Measurements from ENCODE around the gene OPCML.
A peak's percentile ranks its signal among the peaks of the same experiment; 100 is the strongest.

The OPCML gene

DNA sequence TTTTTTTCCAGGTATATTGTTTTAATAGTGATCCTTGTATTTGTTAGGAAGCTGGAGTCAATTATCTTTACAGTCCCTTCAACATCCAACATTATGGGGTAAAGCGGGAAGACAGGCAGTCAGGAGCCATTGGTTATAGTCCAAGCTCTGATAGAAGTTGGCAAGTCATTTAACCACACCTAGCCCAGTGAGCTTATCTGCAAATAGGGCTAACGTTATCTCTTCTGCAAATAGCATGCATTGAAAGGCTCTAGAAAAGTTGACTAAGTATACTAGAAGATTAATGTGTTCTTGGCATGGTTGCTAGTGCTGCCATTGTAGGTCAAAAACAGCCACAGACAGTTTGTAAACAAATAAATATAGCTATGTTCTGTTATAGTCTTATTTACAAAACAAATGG lies 520.7 kb downstream of the OPCML start:
- Histone ChIP-seq H3K9me3 (replicated peaks; ENCODE audit: insufficient read depth, low read length) (no peaks in the 10 kb centered on the region), H3K79me2 (ENCODE audit: low read length) (no peaks in the 10 kb centered on the region), H4K20me1 (ENCODE audit: insufficient read depth, low read length) (no peaks in the 10 kb centered on the region), H3K9me2 (replicated peaks; ENCODE audit: insufficient read depth, low read length) (no peaks in the 10 kb centered on the region), H2AFZ (ENCODE audit: low read length) (no peak overlapping the region), H3K27me3 (replicated peaks; ENCODE audit: insufficient read depth, low read length) (no peaks in the 10 kb centered on the region), H3K36me3 (replicated peaks; ENCODE audit: insufficient read depth, low read length) (no peaks in the 10 kb centered on the region), H3F3A (ENCODE audit: insufficient read depth, low read length) (no peaks in the 10 kb centered on the region), H3K9ac (ENCODE audit: low read length) (no peak overlapping the region), H3K4me3 (ENCODE audit: low read length) (no peak overlapping the region), H3K4me2 (ENCODE audit: low read depth, low read length) (no peak overlapping the region), H3K4me1 (ENCODE audit: low read length) (no peaks in the 10 kb centered on the region), H3K27ac (ENCODE audit: low read length) (no peak overlapping the region)
- DNase-seq = no peak
- TF ChIP-seq, protein P1, sequence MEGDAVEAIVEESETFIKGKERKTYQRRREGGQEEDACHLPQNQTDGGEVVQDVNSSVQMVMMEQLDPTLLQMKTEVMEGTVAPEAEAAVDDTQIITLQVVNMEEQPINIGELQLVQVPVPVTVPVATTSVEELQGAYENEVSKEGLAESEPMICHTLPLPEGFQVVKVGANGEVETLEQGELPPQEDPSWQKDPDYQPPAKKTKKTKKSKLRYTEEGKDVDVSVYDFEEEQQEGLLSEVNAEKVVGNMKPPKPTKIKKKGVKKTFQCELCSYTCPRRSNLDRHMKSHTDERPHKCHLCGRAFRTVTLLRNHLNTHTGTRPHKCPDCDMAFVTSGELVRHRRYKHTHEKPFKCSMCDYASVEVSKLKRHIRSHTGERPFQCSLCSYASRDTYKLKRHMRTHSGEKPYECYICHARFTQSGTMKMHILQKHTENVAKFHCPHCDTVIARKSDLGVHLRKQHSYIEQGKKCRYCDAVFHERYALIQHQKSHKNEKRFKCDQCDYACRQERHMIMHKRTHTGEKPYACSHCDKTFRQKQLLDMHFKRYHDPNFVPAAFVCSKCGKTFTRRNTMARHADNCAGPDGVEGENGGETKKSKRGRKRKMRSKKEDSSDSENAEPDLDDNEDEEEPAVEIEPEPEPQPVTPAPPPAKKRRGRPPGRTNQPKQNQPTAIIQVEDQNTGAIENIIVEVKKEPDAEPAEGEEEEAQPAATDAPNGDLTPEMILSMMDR (IDR thresholded peaks at IDR 0.05; ENCODE audit: low read length) = no peak
- no peak for TF ChIP-seq EZH2phosphoT487 (IDR thresholded peaks at IDR 0.05; ENCODE audit: low read length)
- TF ChIP-seq EZH2 (optimal IDR thresholded peaks at IDR 0.05; ENCODE audit: low read depth, low read length) = no peak

DNA sequence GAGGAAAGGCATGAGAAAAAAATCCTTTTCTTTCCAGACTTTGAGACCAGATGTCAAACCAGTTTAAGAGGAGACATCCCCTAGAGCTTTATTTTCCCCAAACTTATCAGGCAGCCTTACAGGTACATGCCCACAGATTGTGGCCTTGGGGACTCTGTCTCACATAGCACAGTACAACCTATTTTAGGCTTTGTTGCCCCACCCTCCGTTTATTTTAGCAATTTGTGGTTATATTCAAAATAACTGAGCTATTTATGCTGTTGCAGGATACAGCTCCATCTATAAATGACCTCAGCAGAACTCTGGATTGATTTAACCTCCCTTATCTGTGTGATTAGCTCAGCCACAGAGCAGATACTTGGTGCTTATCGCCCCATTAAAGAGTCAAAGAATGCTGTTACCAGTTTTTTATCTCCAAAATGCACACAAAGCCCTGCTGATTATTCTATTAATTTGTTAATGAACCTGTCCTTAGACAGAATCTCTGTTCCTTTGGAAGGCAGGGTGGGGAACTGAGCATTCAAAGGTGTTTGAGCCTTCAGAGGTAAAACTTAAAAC lies 525.2 kb downstream of the OPCML start:
- H3F3A ChIP-seq (ENCODE audit: insufficient read depth, low read length) = no peaks in the 10 kb centered on the region
- peak; percentile 8 for DNase-seq
- H3K4me3 ChIP-seq (ENCODE audit: low read length) = no peak overlapping the region
- no peak overlapping the region for H3K27ac ChIP-seq (ENCODE audit: low read length)
- H3K9ac ChIP-seq (ENCODE audit: low read length) = no peak overlapping the region
- no peaks in the 10 kb centered on the region for H3K9me2 ChIP-seq (replicated peaks; ENCODE audit: insufficient read depth, low read length)
- H3K36me3 ChIP-seq (replicated peaks; ENCODE audit: insufficient read depth, low read length) = no peaks in the 10 kb centered on the region
- H3K27me3 ChIP-seq (replicated peaks; ENCODE audit: insufficient read depth, low read length) = no peaks in the 10 kb centered on the region
- no peak overlapping the region for H2AFZ ChIP-seq (ENCODE audit: low read length)
- TF ChIP-seq EZH2phosphoT487 (IDR thresholded peaks at IDR 0.05; ENCODE audit: low read length) (no peak), EZH2 (optimal IDR thresholded peaks at IDR 0.05; ENCODE audit: low read depth, low read length) (no peak)
- TF ChIP-seq, protein P1 (IDR thresholded peaks at IDR 0.05; ENCODE audit: low read length) = no peak
- no peaks in the 10 kb centered on the region for H4K20me1 ChIP-seq (ENCODE audit: insufficient read depth, low read length)
- H3K79me2 ChIP-seq (ENCODE audit: low read length) = no peaks in the 10 kb centered on the region
- H3K4me2 ChIP-seq (ENCODE audit: low read depth, low read length) = no peak overlapping the region
- no peaks in the 10 kb centered on the region for H3K9me3 ChIP-seq (replicated peaks; ENCODE audit: insufficient read depth, low read length)
- H3K4me1 ChIP-seq (ENCODE audit: low read length) = no peaks in the 10 kb centered on the region

DNA sequence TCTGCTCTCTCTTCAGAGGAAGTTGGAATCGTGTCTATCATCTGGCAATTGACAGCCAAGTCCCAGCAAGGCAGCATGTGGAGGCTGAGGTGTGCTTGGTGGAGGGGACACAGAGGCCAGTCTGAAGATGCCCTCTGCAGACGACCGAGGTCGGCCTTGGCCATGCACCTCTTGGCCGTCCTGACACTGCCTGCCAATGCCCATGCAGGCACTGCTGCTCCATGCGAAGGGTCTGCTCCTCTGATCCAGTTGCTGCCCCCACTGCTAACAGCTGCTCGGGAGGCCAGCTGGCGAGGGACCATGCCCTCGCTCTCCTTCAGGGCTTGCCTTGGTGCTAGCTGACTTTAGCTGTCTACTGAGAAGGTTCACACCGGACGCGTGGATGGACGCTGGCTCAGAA lies 527.9 kb downstream of the OPCML start:
- H2AFZ ChIP-seq (ENCODE audit: low read length) = no peak overlapping the region
- H3K36me3 ChIP-seq (replicated peaks; ENCODE audit: insufficient read depth, low read length) = no peaks in the 10 kb centered on the region
- H3K4me2 ChIP-seq (ENCODE audit: low read depth, low read length) = no peak overlapping the region
- no peaks in the 10 kb centered on the region for H3K27me3 ChIP-seq (replicated peaks; ENCODE audit: insufficient read depth, low read length)
- no peak for DNase-seq
- no peaks in the 10 kb centered on the region for H4K20me1 ChIP-seq (ENCODE audit: insufficient read depth, low read length)
- H3K9me3 ChIP-seq (replicated peaks; ENCODE audit: insufficient read depth, low read length) = no peaks in the 10 kb centered on the region
- H3K9me2 ChIP-seq (replicated peaks; ENCODE audit: insufficient read depth, low read length) = no peaks in the 10 kb centered on the region
- no peak overlapping the region for H3K27ac ChIP-seq (ENCODE audit: low read length)
- no peak overlapping the region for H3K4me3 ChIP-seq (ENCODE audit: low read length)
- H3F3A ChIP-seq (ENCODE audit: insufficient read depth, low read length) = no peaks in the 10 kb centered on the region
- TF ChIP-seq EZH2 (optimal IDR thresholded peaks at IDR 0.05; ENCODE audit: low read depth, low read length) (no peak), EZH2phosphoT487 (IDR thresholded peaks at IDR 0.05; ENCODE audit: low read length) (no peak)
- TF ChIP-seq, protein P1 (IDR thresholded peaks at IDR 0.05; ENCODE audit: low read length) = no peak
- H3K9ac ChIP-seq (ENCODE audit: low read length) = no peak overlapping the region
- no peaks in the 10 kb centered on the region for H3K4me1 ChIP-seq (ENCODE audit: low read length)
- no peaks in the 10 kb centered on the region for H3K79me2 ChIP-seq (ENCODE audit: low read length)
